HFF-Myc (cell line): ENCODE data around the gene LPAR5.

ENCODE experiments used
- DNase-seq: peaks from one replicate; pipeline ENCODE4 v3.0.0-alpha.2; 2011; ENCODE audit warnings: low read depth; ENCODE audit errors: extremely low read depth
- H3K4me3 ChIP-seq: replicated peaks from 2 replicates; pipeline ENCODE4 v1.5.1; 2011; ENCODE audit warnings: low read depth, mild to moderate bottlenecking, control low read depth, low read length
- CTCF ChIP-seq: IDR thresholded peaks from 2 replicates; pipeline ENCODE4 v1.5.1; 2012; ENCODE audit warnings: mild to moderate bottlenecking, low read depth, low read length, control low read depth; ENCODE audit errors: missing control alignments

Gene LPAR5

GRCh38 chr12:6575648-6576047 is 60.1 kb downstream of the LPAR5 start:
- no peak for TF ChIP-seq CTCF
- DNase-seq, result no peak
- no peak overlapping the region for H3K4me3 ChIP-seq

- H3K4me3 ChIP-seq, result no peak overlapping the region
- DNase-seq, result no peak
- no peak for TF ChIP-seq CTCF
Observed at GRCh38 chr12:6574576-6575295, 61.0 kb downstream of the LPAR5 start.

GRCh38 chr12:6573001-6573400 is 62.8 kb downstream of the LPAR5 start:
- DNase-seq, result no peak
- no peak for TF ChIP-seq CTCF
- no peak overlapping the region for H3K4me3 ChIP-seq

GRCh38 chr12:6570264-6570887 is 65.4 kb downstream of the LPAR5 start:
- no peak overlapping the region for H3K4me3 ChIP-seq
- no peak for DNase-seq
- TF ChIP-seq CTCF, result peak; percentile 69

- H3K4me3 ChIP-seq, result no peak overlapping the region
- TF ChIP-seq CTCF, result no peak
- DNase-seq, result no peak
Observed at GRCh38 chr12:6569786-6570185, 66.0 kb downstream of the LPAR5 start.

- H3K4me3 ChIP-seq, result no peak overlapping the region
- DNase-seq, result no peak
- TF ChIP-seq CTCF, result no peak
Observed at GRCh38 chr12:6569312-6569711, 66.4 kb downstream of the LPAR5 start.
